GM23338 (cell line): ENCODE results near the gene DMD. TPM values are rescaled to one million over a fixed set of nuclear protein-coding genes. Genes with fewer than 3 reads are reported as not detected.

Experiments used
- ATAC-seq: fragments of 200-7000 bp; cut with Tn5 transposase; 3 replicates; pipeline ENCODE4 v1.9.1; 2020
- DNase-seq: peaks from one replicate; pipeline ENCODE4 v3.0.0-alpha.2; 2015; ENCODE audit warnings: low spot score
- H2AFZ ChIP-seq: fragments of 200-600 bp; sonication (generic); 2 replicates; pipeline ENCODE4 v1.8.0; 2016; ENCODE audit warnings: antibody characterized with exemption, mild to moderate bottlenecking, moderate library complexity
- H3F3A ChIP-seq: fragments of 200-600 bp; sonication (generic); replicated peaks from 2 replicates; pipeline ENCODE4 v1.8.0; 2017; ENCODE audit warnings: antibody characterized with exemption, mixed run types, low read depth
- H3K27ac ChIP-seq: fragments of 200-600 bp; sonication (generic); 2 replicates; pipeline ENCODE4 v1.6.1; 2016; ENCODE audit warnings: low read depth
- H3K27me3 ChIP-seq: fragments of 200-600 bp; sonication (generic); 2 replicates; pipeline ENCODE4 v1.8.0; 2016; ENCODE audit warnings: mild to moderate bottlenecking, mixed run types, moderate library complexity; ENCODE audit not compliant: insufficient read depth
- H3K36me3 ChIP-seq: fragments of 200-600 bp; sonication (generic); 2 replicates; pipeline ENCODE4 v1.8.0; 2016; ENCODE audit warnings: mild to moderate bottlenecking; ENCODE audit not compliant: insufficient read depth
- H3K4me1 ChIP-seq: fragments of 200-600 bp; sonication (generic); 2 replicates; pipeline ENCODE4 v1.8.0; 2016; ENCODE audit warnings: mild to moderate bottlenecking, moderate library complexity; ENCODE audit not compliant: insufficient read depth
- H3K4me2 ChIP-seq: fragments of 200-600 bp; sonication (generic); 2 replicates; pipeline ENCODE4 v1.7.1; 2017; ENCODE audit warnings: mixed run types
- H3K4me3 ChIP-seq: fragments of 200-600 bp; sonication (generic); 2 replicates; pipeline ENCODE4 v1.6.1; 2016; ENCODE audit warnings: mixed run types
- H3K79me2 ChIP-seq: fragments of 200-600 bp; sonication (generic); replicated peaks from 2 replicates; pipeline ENCODE4 v1.8.0; 2017; ENCODE audit warnings: mild to moderate bottlenecking; ENCODE audit not compliant: insufficient read depth
- H3K9me2 ChIP-seq: fragments of 200-600 bp; sonication (generic); 2 replicates; pipeline ENCODE4 v1.8.0; 2017; ENCODE audit not compliant: insufficient read depth
- H4K20me1 ChIP-seq: fragments of 200-600 bp; sonication (generic); replicated peaks from 2 replicates; pipeline ENCODE4 v1.8.0; 2017; ENCODE audit warnings: mild to moderate bottlenecking; ENCODE audit not compliant: insufficient read depth
- H3K27ac Mint-ChIP-seq: 2 replicates; pipeline ENCODE4 v1.8.0; 2020; ENCODE audit warnings: inconsistent platforms, mild to moderate bottlenecking, moderate library complexity, mixed read lengths
- H3K27me3 Mint-ChIP-seq: 3 replicates; pipeline ENCODE4 v1.8.0; 2022; ENCODE audit warnings: low read depth, mild to moderate bottlenecking, moderate library complexity, mixed read lengths, inconsistent platforms; ENCODE audit not compliant: insufficient read depth, poor library complexity
- H3K36me3 Mint-ChIP-seq: 3 replicates; pipeline ENCODE4 v1.8.0; 2021; ENCODE audit warnings: low read depth, mild to moderate bottlenecking, inconsistent platforms, moderate library complexity, mixed read lengths
- H3K4me1 Mint-ChIP-seq: 3 replicates; pipeline ENCODE4 v1.8.0; 2020; ENCODE audit warnings: mild to moderate bottlenecking, inconsistent platforms, mixed read lengths
- H3K4me3 Mint-ChIP-seq: 3 replicates; pipeline ENCODE4 v1.8.0; 2021; ENCODE audit warnings: moderate library complexity, mild to moderate bottlenecking, inconsistent platforms, mixed read lengths
- H3K9me3 Mint-ChIP-seq: 3 replicates; pipeline ENCODE4 v1.8.0; 2020; ENCODE audit warnings: moderate library complexity, mild to moderate bottlenecking, inconsistent platforms, mixed read lengths
- CREB1 ChIP-seq: fragments of 250-450 bp; sonication (Bioruptor Pico); IDR thresholded peaks from 2 replicates; pipeline ENCODE4 v1.5.0; 2020; ENCODE audit warnings: low read depth, mild to moderate bottlenecking, moderate library complexity
- ETS1 ChIP-seq: IDR thresholded peaks from 2 replicates; pipeline ENCODE4 v1.6.1; 2016; ENCODE audit warnings: antibody characterized with exemption
- EZH2 ChIP-seq: fragments of 200-600 bp; sonication (generic); IDR thresholded peaks from one replicate; pipeline ENCODE4 v1.8.0; 2017; ENCODE audit warnings: antibody characterized with exemption, mild to moderate bottlenecking, low read depth; ENCODE audit not compliant: unreplicated experiment
- EZH2phosphoT487 ChIP-seq: fragments of 200-600 bp; sonication (generic); IDR thresholded peaks from one replicate; pipeline ENCODE4 v1.8.1; 2018; ENCODE audit warnings: antibody characterized with exemption; ENCODE audit not compliant: unreplicated experiment
- NANOG ChIP-seq: IDR thresholded peaks from 2 replicates; pipeline ENCODE4 v1.6.1; 2016; ENCODE audit warnings: antibody characterized with exemption, borderline replicate concordance
- ZNF331 ChIP-seq: fragments of 250-450 bp; sonication (Bioruptor Pico); IDR thresholded peaks from 2 replicates; pipeline ENCODE4 v1.5.0; 2020; ENCODE audit warnings: low read depth, mild to moderate bottlenecking, moderate library complexity
- ZNF462 ChIP-seq: fragments of 250-450 bp; sonication (Bioruptor Pico); IDR thresholded peaks from 2 replicates; pipeline ENCODE4 v1.5.0; 2020; ENCODE audit warnings: mild to moderate bottlenecking, moderate library complexity
- polyA plus RNA-seq: library from polyadenylated mRNA; unstranded; fragments of >200 nt; fragmentation: Nextera tagmentation; extraction: Ambion mirVana; gene quantifications from 2 replicates; pipeline ENCODE4 v1.2.1, GENCODE V29; 2016
- total RNA-seq: library from RNA; depleted of rRNA; stranded (reverse); fragments of >200 nt; shearing (Covaris generic); gene quantifications from 2 replicates; pipeline ENCODE4 v1.2.3, GENCODE V29; 2014

DMD gene
- total and polyA plus RNA-seq, 2 experiments from 2014 or later = 4.5 to 7.6 TPM

GRCh38 chrX:32597777-32598176 is 613.6 kb downstream of the DMD start (continued):
- TF ChIP-seq ZNF462 (CRISPR knock-in tag) (no peak), EZH2phosphoT487 (no peak), ZNF331 (no peak)

- no peak for TF ChIP-seq EZH2
- no peak for TF ChIP-seq EZH2phosphoT487
- TF ChIP-seq ETS1 = no peak
- no peak for TF ChIP-seq NANOG
- no peak for TF ChIP-seq ZNF331
- TF ChIP-seq CREB1 (CRISPR knock-in tag) = no peak
- Histone ChIP-seq H3K27ac (no peak overlapping the region), H2AFZ (no peak overlapping the region), H3K4me1 (no peaks in the 10 kb centered on the region), H3K4me3 (no peak overlapping the region), H3K27me3 (no peaks in the 10 kb centered on the region), H3K36me3 (no peaks in the 10 kb centered on the region), H3K9me2 (no peaks in the 10 kb centered on the region), H3K4me2 (no peak overlapping the region), H4K20me1 (no peaks in the 10 kb centered on the region), H3F3A (no peaks in the 10 kb centered on the region), H3K79me2 (no peaks in the 10 kb centered on the region)
- peaks cover 10% of the 10 kb centered on the region; the same call in 2 of the 3 replicates for H3K9me3 Mint-ChIP-seq
- no peak for ATAC-seq
- no peaks in the 10 kb centered on the region for H3K4me1 Mint-ChIP-seq
- no peaks in the 10 kb centered on the region for H3K27me3 Mint-ChIP-seq
- H3K36me3 Mint-ChIP-seq = peaks cover 7% of the 10 kb centered on the region; the same call in 2 of the 3 replicates
- H3K4me3 Mint-ChIP-seq = no peak overlapping the region
- DNase-seq = no peak
- H3K27ac Mint-ChIP-seq = no peak overlapping the region
Measured at GRCh38 chrX:32592786-32593185, 618.6 kb downstream of the DMD start.
